Neutrophil (primary cell): ENCODE data around the gene MSI2.

ENCODE experiments used
- H3K27ac ChIP-seq: fragments of 200-600 bp; sonication (generic); 2 replicates; pipeline ENCODE4 v1.5.1; 2016; ENCODE audit warnings: mild to moderate bottlenecking, moderate library complexity
- H3K27me3 ChIP-seq: fragments of 200-600 bp; sonication (generic); 2 replicates; pipeline ENCODE4 v1.6.0; 2016; ENCODE audit warnings: mild to moderate bottlenecking
- H3K36me3 ChIP-seq: fragments of 200-600 bp; sonication (generic); 2 replicates; pipeline ENCODE4 v1.5.1; 2017
- H3K4me1 ChIP-seq, 2 experiments: fragments of 200-600 bp in 1 of 2; sonication (generic) in 1 of 2; 1 replicate in 1 of 2; 2 replicates in 1 of 2; pipeline versions ENCODE4 v1.5.1 to v1.6.1; 2013 to 2016; ENCODE audit warnings: low read depth in 1 of 2, low read length in 1 of 2, mild to moderate bottlenecking in 1 of 2, moderate library complexity in 1 of 2; ENCODE audit not compliant: control insufficient read depth in 1 of 2, insufficient read depth in 1 of 2
- H3K4me3 ChIP-seq, 2 experiments: fragments of 200-600 bp in 1 of 2; sonication (generic) in 1 of 2; 1 replicate in 1 of 2; 2 replicates in 1 of 2; pipeline ENCODE4 v1.5.1; 2013 to 2016; ENCODE audit warnings: low read depth in 1 of 2, low read length in 1 of 2, mild to moderate bottlenecking in 1 of 2, moderate library complexity in 1 of 2
- H3K9me3 ChIP-seq: fragments of 200-600 bp; sonication (generic); 2 replicates; pipeline ENCODE4 v1.5.1; 2016
- TF ChIP-seq, protein P1 (sequence below): fragments of 200-600 bp; sonication (generic); IDR thresholded peaks from 2 replicates; pipeline ENCODE4 v1.5.1; 2016; ENCODE audit warnings: antibody characterized with exemption

MSI2 gene

GRCh38 chr17:57271821-57272220, 15.5 kb downstream of the MSI2 start:
- H3K27ac ChIP-seq, result no peak overlapping the region
- H3K4me3 ChIP-seq, result no peak overlapping the region
- no peaks in the 10 kb centered on the region for H3K4me1 ChIP-seq
- no peaks in the 10 kb centered on the region for H3K9me3 ChIP-seq
- H3K27me3 ChIP-seq, result no peaks in the 10 kb centered on the region
- H3K36me3 ChIP-seq, result peaks cover 5% of the 10 kb centered on the region
- TF ChIP-seq, protein P1, sequence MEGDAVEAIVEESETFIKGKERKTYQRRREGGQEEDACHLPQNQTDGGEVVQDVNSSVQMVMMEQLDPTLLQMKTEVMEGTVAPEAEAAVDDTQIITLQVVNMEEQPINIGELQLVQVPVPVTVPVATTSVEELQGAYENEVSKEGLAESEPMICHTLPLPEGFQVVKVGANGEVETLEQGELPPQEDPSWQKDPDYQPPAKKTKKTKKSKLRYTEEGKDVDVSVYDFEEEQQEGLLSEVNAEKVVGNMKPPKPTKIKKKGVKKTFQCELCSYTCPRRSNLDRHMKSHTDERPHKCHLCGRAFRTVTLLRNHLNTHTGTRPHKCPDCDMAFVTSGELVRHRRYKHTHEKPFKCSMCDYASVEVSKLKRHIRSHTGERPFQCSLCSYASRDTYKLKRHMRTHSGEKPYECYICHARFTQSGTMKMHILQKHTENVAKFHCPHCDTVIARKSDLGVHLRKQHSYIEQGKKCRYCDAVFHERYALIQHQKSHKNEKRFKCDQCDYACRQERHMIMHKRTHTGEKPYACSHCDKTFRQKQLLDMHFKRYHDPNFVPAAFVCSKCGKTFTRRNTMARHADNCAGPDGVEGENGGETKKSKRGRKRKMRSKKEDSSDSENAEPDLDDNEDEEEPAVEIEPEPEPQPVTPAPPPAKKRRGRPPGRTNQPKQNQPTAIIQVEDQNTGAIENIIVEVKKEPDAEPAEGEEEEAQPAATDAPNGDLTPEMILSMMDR, result no peak

DNA sequence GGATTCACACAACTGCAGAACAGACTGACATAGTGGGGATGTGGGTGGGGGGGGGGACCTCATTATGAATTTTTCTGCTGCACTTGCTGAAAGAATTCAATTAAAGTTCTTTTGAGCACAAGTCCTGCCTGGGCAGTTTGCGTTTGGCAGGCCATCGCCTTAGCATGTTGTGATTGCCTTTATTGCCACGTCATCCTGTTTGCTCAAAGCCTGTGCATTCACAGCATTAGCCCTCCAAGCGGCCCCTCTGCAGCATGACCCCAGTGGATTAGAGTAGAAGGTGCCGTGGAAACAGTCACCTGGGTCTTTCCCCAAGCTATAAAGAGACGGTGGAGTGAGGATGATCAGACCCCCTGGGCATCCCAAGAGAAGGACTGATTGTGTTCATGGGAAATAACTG, 17.2 kb downstream of the MSI2 start:
- H3K27ac ChIP-seq, result no peak overlapping the region
- no peaks in the 10 kb centered on the region for H3K9me3 ChIP-seq
- no peaks in the 10 kb centered on the region for H3K27me3 ChIP-seq
- TF ChIP-seq, protein P1, result no peak
- peaks cover 5% of the 10 kb centered on the region for H3K36me3 ChIP-seq
- H3K4me1 ChIP-seq, result no peaks in the 10 kb centered on the region
- H3K4me3 ChIP-seq, result no peak overlapping the region

- H3K4me3 ChIP-seq, result no peak overlapping the region
- no peak overlapping the region for H3K27ac ChIP-seq
- peaks cover 5% of the 10 kb centered on the region for H3K36me3 ChIP-seq
- TF ChIP-seq, protein P1, result no peak
- H3K4me1 ChIP-seq, result no peaks in the 10 kb centered on the region
- H3K27me3 ChIP-seq, result no peaks in the 10 kb centered on the region
- H3K9me3 ChIP-seq, result no peaks in the 10 kb centered on the region
Observed at GRCh38 chr17:57274162-57274561, 17.8 kb downstream of the MSI2 start.

DNA sequence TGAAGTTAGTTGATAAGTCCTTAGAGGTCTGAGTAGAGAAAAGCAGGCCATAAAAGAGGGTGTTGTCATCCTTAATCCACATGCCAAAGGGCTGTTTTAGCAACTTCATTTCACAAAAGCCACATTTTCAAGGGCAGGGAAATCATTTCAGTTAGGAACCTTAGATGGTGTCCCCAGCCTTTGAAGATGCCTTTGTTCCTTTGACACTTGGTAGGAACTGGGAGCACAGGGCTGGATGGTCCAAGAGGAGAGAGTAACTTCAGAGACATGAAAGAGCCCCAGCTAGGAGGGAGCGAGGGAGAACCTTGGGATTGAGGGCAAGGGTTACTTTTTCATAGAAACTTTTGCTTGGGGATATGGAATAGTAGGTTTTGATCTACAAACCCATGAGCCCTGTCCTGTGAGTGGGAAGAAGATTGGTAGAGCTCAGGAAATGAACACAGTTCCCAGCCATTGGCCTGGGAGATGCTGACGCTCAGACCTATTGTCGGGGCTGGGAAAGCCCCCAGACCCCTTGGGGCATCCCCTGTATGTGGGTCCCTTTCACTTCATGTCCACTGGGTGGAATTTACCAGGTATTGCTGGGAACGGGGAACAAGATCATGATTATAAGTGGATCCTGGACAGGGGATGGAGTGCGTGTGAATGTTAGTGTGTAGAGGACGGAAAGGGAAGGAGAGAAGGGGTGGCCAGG, 18.9 kb downstream of the MSI2 start:
- no peak overlapping the region for H3K27ac ChIP-seq
- H3K27me3 ChIP-seq, result no peaks in the 10 kb centered on the region
- no peaks in the 10 kb centered on the region for H3K9me3 ChIP-seq
- TF ChIP-seq, protein P1, result no peak
- no peak overlapping the region for H3K4me3 ChIP-seq
- H3K4me1 ChIP-seq, result no peaks in the 10 kb centered on the region
- H3K36me3 ChIP-seq, result peaks cover 5% of the 10 kb centered on the region

DNA sequence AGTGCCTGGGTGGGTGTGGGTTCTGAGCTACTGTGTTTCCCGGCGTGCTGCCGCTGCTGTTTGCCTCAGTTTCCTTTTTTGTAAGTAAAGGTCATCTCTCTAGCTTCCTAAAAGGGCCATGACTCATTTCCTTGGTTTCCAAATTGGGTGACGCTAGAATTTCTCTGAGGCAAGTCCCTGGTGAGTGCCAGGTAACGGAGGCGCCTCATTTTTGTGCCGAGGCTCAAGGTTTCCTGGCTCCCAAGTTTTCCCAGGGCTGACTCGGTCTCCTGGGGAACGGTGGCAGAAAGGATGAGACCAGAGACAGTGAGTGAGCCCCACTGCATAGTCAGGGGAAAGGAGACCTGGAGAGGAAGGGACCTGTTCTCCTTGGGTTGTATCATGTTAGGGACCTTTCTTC, 20.3 kb downstream of the MSI2 start:
- TF ChIP-seq, protein P1, result no peak
- H3K27ac ChIP-seq, result no peak overlapping the region
- H3K9me3 ChIP-seq, result no peaks in the 10 kb centered on the region
- no peak overlapping the region for H3K4me3 ChIP-seq
- H3K27me3 ChIP-seq, result no peaks in the 10 kb centered on the region
- no peaks in the 10 kb centered on the region for H3K4me1 ChIP-seq
- peaks cover 5% of the 10 kb centered on the region for H3K36me3 ChIP-seq
